Measurements from ENCODE around the gene KDM6A.
"Not testable (repeated sequence)": the region's sequence is repeated elsewhere in the genome, so short reads cannot be mapped to it uniquely, and the experiment has no call there.

Gene KDM6A

DNA sequence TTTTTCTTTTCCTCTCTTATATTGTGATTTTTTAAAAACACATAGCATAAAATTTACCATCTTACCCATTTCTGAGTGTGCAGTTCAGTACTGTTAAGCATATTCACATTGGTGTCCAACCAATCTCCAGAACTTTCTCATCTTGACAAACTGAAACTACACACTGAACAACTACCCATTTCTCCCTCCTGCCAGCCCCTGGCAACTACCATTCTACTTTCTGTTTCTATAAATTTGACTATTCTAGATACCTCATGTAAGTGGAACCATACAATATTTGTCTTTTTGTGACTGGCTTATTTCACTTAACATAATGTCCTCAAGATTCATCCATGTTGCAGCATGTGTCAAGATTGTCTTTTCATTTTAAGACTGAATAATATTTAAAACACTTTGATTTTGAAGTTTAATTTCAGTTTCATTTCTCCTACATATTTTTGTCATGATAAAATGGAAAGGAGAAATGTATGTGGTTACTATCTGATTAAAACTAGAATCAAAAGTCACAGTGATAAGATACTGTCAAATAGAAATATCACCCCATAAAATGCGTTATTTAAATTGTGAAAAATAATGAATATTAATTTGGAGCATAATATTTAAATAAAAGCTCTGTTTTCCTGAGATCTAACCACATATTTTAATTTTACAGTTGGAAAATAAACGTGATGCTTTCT is 204.9 kb downstream of the KDM6A start:
- ATAC-seq = peak; percentile 84
- H3K27ac Mint-ChIP-seq = peak overlapping the region in 1 of 2 donors; percentile 81
- H3K4me3 Mint-ChIP-seq = peak overlapping the region; percentile 48 to 85
- H3K4me1 Mint-ChIP-seq = peaks cover 28% of the 10 kb centered on the region
- peak in 1 of 2 donors; percentile 12 for DNase-seq
- H3K27me3 Mint-ChIP-seq = no peaks in the 10 kb centered on the region
- no peaks in the 10 kb centered on the region for H3K9me3 Mint-ChIP-seq

DNA sequence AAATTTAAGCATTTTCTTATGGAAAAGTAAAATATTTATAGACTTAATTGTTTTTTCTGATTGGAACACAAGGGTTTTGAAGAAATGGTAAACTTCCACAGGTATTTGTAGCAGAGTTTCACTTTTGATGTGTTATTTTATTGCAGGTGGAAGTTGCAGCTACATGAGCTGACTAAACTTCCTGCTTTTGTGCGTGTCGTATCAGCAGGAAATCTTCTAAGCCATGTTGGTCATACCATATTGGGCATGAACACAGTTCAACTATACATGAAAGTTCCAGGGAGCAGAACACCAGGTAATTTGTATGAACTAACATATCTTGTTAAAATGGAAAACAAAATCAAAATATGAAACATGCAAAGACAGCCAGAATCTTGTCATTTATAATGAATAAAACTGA is 210.3 kb downstream of the KDM6A start:
- DNase-seq (no peak), ATAC-seq (no peak)
- Mint-ChIP-seq H3K4me1 (no peaks in the 10 kb centered on the region), H3K27me3 (no peaks in the 10 kb centered on the region), H3K27ac (no peak overlapping the region), H3K9me3 (no peaks in the 10 kb centered on the region), H3K4me3 (no peak overlapping the region)

DNA sequence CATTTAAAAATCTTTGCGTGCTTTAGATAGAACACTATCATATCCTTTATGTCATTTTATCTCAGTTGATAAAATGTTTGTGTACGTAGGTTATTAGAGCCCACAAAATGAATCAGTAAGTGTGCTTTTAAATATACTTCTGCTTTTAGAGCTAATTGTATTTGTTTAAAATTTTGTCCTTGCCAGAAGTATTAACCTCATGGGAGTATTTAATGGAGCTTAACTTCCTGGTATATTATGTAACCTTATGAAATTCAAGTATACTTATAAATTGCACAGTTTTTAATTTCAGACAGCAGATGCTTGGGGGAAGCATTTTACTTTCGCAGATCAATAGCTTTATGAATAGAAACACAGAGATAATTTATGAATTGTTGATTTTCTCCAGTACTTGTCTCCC is 237.5 kb downstream of the KDM6A start:
- no peaks in the 10 kb centered on the region for H3K27me3 Mint-ChIP-seq
- no peaks in the 10 kb centered on the region for H3K4me1 Mint-ChIP-seq
- H3K9me3 Mint-ChIP-seq = peaks cover 0 to 5% of the 10 kb centered on the region in 2 donors
- no peak overlapping the region for H3K4me3 Mint-ChIP-seq
- no peak overlapping the region for H3K27ac Mint-ChIP-seq
- ATAC-seq (no peak), DNase-seq (no peak)

DNA sequence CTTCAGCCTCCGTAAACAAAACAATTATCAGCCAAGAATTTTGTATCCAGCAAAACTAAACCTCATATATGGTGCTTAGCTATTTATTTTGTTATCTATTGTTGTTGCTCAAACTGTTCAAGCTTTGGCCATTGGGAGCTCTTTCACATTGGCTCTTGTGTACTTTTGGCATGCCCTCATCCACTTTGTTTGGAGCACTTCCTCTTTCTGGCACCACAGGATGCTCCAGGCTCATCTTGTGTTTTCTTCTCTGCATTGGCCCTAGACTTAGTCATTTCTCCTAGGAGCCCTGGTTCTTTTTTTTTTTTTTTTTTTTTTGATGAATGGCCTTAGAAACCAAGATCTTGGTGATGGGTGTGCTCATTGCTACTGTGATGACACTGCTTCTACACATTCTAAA is 253.2 kb downstream of the KDM6A start:
- Mint-ChIP-seq H3K9me3 (peaks cover 8 to 10% of the 10 kb centered on the region in 2 donors), H3K4me1 (no peaks in the 10 kb centered on the region), H3K27ac (no peak overlapping the region), H3K4me3 (no peak overlapping the region), H3K27me3 (peaks cover 8% of the 10 kb centered on the region)
- ATAC-seq (no peak), DNase-seq (no peak)

DNA sequence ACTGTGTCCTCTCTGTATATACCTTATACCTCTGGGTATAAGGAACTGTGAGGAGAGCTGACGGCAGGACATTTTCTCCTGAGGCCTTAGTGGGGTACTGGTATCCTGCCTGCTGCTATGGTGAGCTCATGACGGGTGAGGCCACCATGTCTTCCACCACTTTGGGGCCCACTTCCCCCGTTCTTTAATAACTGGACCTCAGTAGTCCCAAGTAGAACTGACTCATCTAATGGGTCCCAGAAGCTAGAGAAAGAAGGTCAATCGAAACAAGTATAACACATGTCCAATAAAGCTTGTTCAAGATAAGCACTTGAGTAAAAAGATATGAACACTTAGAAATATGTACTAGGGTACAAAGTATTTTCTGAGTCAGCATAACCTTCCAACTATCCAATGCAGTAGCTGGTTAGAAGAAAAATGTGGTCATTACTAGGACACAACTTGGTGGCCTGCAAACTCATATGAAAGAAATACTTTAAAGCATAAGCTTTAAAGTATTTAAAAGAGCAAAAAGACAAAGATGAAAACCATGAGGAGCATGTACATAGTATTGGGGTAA is 256.0 kb downstream of the KDM6A start:
- DNase-seq (no peak), ATAC-seq (no peak)
- Mint-ChIP-seq H3K9me3 (peaks cover 10 to 21% of the 10 kb centered on the region in 2 donors), H3K4me3 (no peak overlapping the region), H3K27me3 (peaks cover under 1% of the 10 kb centered on the region), H3K27ac (no peak overlapping the region), H3K4me1 (no peaks in the 10 kb centered on the region)

DNA sequence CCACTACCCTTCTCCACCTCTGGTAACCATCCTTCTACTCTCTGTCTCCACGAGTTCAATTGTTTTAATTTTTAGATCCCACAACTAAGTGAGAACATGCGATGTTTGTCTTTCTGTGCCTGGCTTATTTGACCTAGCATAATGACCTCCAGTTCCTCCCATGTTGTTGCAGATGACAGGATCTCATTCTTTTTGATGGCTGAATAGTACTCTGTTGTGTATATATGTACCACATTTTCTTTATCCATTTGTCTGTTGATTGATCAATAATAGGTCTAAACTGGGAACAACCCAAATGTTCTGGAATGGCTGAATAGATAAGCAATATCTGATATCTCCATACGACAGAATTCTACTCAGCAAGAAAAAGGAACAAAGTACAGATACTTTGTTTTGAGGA is 260.5 kb downstream of the KDM6A start:
- no peak for ATAC-seq
- peaks cover 13 to 21% of the 10 kb centered on the region in 2 donors for H3K9me3 Mint-ChIP-seq
- H3K27ac Mint-ChIP-seq = no peak overlapping the region
- H3K4me1 Mint-ChIP-seq = no peaks in the 10 kb centered on the region
- H3K4me3 Mint-ChIP-seq = no peak overlapping the region
- H3K27me3 Mint-ChIP-seq = no peaks in the 10 kb centered on the region
- no peak for DNase-seq

DNA sequence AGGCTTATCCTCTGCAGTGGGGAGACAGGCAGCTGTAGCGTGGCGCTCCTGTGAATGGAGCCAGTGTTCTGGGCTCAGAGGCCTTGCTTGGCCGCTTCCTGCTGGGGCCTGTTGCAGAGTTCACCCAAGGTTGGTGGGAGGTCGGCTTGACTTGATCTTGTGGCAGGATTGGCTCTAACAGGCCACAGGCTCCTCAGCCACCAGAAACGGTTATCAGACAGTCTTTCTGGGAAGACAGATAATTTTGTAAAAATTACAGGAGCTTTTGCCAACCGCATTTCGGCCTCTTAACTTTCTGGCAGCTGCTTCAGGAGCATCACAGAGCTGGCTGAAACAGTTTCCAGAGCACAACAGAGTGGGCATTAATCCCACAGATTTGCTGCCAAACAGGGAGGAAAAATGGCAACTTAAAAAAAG is 261.3 kb downstream of the KDM6A start:
- Mint-ChIP-seq H3K4me1 (no peaks in the 10 kb centered on the region), H3K27ac (no peak overlapping the region), H3K27me3 (no peaks in the 10 kb centered on the region), H3K4me3 (no peak overlapping the region), H3K9me3 (peaks cover 13 to 21% of the 10 kb centered on the region in 2 donors)
- ATAC-seq (no peak), DNase-seq (no peak)

DNA sequence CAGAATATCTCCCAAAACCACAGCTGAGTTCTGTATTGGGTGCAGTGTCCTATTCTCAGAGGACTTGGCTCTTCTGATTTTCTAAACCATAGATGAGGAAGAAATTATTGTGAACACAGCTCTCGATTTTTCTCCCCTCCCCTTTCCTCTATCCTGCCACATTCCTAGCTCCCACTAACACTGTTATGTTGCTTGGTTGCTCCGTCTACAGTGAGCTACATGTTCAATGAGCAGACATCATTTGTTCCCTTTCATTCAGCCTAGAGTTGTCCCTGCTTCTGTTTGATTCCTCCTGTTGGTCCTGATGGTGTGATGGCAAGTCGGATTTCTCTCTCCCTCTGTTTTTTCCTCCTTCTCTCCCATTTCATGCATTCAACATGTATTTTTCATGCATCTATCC is 261.8 kb downstream of the KDM6A start:
- Mint-ChIP-seq H3K9me3 (peaks cover 13 to 21% of the 10 kb centered on the region in 2 donors), H3K27me3 (no peaks in the 10 kb centered on the region), H3K4me3 (no peak overlapping the region), H3K4me1 (no peaks in the 10 kb centered on the region), H3K27ac (no peak overlapping the region)
- DNase-seq = no peak
- ATAC-seq = no peak

DNA sequence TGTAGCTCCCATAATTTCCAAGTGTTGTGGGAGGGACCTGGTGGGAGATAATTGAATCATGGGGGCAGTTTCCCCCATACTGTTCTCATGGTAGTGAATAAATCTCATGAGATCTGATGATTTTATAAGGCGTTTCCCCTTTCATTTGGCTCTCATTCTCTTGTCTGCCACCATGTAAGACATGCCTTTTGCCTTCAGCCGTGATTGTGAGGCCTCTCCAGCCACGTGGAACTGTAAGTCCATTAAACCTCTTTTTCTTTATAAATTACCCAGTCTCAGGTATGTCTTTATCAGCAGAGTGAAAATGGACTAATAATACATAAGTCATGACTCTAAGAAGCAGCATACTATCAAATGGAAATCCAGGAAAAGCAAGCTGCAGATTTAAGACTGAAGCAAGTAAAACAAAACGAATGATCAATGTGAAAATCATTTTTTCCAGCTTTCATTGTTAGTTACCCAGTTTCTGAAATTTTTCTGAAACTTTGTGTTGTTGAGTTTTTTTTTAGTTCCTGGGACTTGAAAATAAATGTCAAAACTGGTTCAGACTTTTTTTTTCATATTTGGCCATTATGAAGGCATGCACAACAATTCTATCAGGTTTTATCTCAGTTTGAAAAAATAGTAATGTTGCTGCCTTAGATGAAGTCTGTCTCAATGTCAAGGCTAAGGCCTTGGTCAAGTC is 262.5 kb downstream of the KDM6A start:
- not testable (repeated sequence) for H3K4me1 Mint-ChIP-seq, ATAC-seq, H3K27me3 Mint-ChIP-seq, H3K27ac Mint-ChIP-seq, DNase-seq, H3K4me3 Mint-ChIP-seq
- H3K9me3 Mint-ChIP-seq = peaks cover 8 to 15% of the 10 kb centered on the region in 2 donors

DNA sequence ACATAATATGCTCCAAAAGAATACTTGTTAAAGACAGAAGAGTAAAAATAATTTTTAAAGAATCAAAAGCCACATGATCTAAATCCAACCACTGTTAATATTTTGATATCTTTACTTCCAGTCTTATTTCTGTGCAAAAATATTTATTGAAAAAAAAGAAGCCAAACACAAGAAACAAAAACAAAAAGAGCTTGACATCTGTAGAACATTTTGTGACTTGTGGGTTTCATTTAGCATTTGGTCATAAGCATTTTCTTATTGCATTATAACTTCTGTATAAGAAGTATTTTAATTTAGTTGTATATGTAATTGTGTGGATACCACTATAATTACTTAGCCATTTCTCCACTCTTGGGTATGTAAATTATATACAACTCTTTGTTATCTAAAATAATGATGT is 264.5 kb downstream of the KDM6A start:
- Mint-ChIP-seq H3K4me1 (no peaks in the 10 kb centered on the region), H3K4me3 (no peak overlapping the region), H3K27me3 (no peaks in the 10 kb centered on the region), H3K27ac (no peak overlapping the region), H3K9me3 (peaks cover 3 to 8% of the 10 kb centered on the region in 2 donors)
- no peak for DNase-seq
- no peak for ATAC-seq

DNA sequence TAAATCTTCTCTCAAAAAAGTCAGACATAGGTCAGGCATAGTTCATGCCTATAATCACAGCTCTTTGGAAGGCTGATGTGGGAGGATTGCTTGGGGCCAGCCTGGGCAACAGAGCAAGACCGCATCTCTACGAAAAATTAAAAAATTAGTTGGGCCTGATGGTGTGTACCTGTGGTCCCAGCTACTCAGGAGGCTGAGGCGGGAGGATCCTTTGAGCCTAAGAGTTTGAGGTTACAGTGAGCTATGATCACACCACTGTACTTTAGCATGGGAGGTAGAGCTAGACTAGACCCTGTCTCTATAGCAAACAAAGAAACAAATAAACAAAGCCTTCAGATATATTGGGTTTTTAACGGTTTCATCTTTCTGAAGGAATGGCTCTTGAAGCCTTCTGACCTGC is 265.5 kb downstream of the KDM6A start:
- Mint-ChIP-seq H3K4me3 (no peak overlapping the region), H3K27me3 (no peaks in the 10 kb centered on the region), H3K4me1 (no peaks in the 10 kb centered on the region), H3K9me3 (peaks cover 3% of the 10 kb centered on the region in 2 donors), H3K27ac (no peak overlapping the region)
- ATAC-seq (peak; percentile 43), DNase-seq (no peak)

DNA sequence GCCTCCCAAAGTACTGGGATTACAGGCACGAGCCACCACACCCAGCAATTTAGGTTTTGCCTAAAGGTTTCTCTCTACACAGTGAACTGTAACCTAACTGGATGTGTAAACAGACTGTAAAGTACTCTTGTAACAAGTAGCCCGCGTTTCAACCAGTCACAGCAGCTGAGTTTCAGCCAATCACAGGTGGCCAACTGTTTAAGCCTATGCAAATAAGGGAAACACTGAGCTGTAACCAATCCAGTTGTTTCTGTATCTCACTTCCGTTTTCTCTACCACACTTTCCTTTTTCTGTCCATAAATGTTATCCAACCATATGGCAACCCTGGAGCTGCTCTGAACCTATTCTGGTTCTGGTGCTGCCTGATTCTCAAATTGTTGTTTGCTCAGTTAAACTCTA is 267.8 kb downstream of the KDM6A start:
- Mint-ChIP-seq H3K27ac (no peak overlapping the region), H3K4me3 (no peak overlapping the region), H3K4me1 (no peaks in the 10 kb centered on the region), H3K9me3 (no peaks in the 10 kb centered on the region), H3K27me3 (no peaks in the 10 kb centered on the region)
- ATAC-seq (no peak), DNase-seq (no peak)

DNA sequence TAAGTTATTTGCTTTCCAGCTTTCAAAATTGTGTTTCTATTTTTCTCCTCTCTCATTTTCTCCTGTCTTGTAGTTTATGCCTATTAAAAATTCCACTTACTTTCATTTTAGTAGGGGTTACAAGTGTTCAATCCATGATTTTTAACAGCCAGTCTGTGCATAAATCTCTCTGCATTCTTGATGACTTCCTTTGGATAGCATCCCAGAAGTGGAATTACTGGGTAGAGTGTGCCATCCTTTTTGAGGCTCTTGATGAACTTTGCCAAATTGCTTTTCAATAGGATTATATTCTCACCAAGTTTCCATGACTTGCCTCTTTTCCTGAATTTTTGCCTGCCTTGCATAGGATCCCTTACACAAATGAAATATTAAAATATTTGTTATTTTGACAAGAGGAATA is 269.2 kb downstream of the KDM6A start:
- ATAC-seq (no peak), DNase-seq (no peak)
- H3K9me3 Mint-ChIP-seq = no peaks in the 10 kb centered on the region
- no peaks in the 10 kb centered on the region for H3K27me3 Mint-ChIP-seq
- no peak overlapping the region for H3K4me3 Mint-ChIP-seq
- no peak overlapping the region for H3K27ac Mint-ChIP-seq
- no peaks in the 10 kb centered on the region for H3K4me1 Mint-ChIP-seq

DNA sequence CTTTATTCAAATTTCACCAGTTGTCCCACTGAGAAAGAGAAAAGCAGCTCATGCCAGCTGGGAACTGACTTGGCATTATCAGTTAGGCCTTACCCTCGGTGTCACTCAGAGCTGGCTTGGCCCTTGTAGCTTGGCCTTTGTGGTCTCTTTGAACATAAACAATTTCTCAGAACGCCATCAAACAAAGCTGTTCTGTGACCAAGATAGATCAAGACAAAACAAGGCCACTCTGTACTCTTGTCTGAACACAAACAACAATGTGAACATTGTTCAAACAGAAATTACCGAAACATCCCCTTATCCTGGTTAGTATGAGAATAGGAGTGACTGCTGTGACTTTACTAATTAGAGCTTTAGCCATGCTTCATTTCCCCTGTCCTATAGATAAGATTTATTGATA is 270.5 kb downstream of the KDM6A start:
- no peak for ATAC-seq
- Mint-ChIP-seq H3K4me3 (no peak overlapping the region), H3K27ac (no peak overlapping the region), H3K9me3 (no peaks in the 10 kb centered on the region), H3K4me1 (no peaks in the 10 kb centered on the region), H3K27me3 (no peaks in the 10 kb centered on the region)
- DNase-seq = no peak

DNA sequence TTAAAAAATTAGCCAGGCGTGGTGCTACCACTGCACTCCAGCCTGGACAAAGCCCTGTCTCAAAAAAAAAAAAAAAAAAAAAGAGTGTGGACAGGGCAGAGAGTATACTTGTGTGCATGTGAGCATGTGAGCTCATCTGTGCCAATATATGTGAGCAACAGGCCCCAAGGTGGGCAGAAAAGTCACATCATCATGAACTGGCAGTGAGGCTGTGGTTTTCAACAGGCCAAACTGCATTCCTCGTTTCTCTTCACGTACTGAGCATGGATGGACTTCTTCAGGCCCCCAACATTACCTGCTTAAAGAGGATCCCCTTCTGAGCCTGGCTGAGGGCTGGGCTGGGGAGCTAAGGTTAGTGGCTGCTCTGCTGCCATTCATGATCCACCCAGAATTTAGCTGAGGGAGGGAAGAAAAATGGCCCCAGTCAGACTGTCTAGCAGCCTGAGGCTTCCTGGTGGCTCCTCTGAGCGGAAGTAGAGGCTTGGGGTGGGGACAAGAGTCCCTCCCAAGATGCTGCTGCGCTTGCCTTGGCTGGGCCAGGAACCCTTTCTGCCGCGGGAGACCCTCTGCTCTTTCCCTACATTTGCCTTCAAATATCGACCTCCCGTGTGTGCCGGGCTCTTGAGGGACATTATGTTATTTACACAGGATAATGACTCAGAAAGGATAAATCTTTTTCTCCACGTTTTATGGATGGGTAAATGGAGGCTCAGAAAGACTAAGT is 272.7 kb downstream of the KDM6A start:
- Mint-ChIP-seq H3K4me3 (no peak overlapping the region), H3K9me3 (no peaks in the 10 kb centered on the region), H3K27ac (no peak overlapping the region), H3K27me3 (no peaks in the 10 kb centered on the region), H3K4me1 (no peaks in the 10 kb centered on the region)
- ATAC-seq (no peak), DNase-seq (no peak)

DNA sequence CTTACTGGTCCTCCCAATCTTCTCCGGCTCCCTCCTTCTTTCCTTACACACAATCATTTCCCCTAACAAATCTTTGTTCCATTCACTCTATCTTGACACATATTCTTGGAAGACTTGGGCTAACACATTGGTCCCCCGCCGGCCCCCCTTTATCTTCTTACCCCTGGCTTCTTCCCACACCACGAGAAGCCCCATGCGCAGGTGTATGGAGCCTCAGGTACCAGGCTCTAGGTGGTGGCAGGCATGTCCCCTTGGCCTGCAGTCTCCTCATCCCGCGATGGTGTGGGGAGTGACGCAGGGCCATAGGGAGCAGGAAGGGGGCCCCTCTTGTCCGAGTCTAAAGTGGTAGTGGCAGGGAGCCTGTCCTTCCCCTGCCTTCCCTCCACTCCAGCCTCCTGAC is 277.8 kb downstream of the KDM6A start:
- Mint-ChIP-seq H3K27me3 (no peaks in the 10 kb centered on the region), H3K4me3 (no peak overlapping the region), H3K27ac (no peak overlapping the region), H3K4me1 (no peaks in the 10 kb centered on the region), H3K9me3 (no peaks in the 10 kb centered on the region)
- ATAC-seq (no peak), DNase-seq (no peak)
